Mesendoderm (in vitro differentiated cells): ENCODE measurements around the gene CSNK1G3.
A peak's percentile ranks its signal among the peaks of the same experiment; 100 is the strongest.

Experiments
- DNase-seq: peaks from one replicate; pipeline ENCODE4 v3.0.0; 2013
- H2AK5ac ChIP-seq: 2 replicates; pipeline ENCODE4 v1.6.1; 2013; ENCODE audit warnings: low read length, inconsistent platforms
- H2BK120ac ChIP-seq: 2 replicates; pipeline ENCODE4 v1.6.1; 2013; ENCODE audit warnings: low read depth, mild to moderate bottlenecking, low read length, moderate library complexity, mixed read lengths
- H2BK15ac ChIP-seq: replicated peaks from 2 replicates; pipeline ENCODE4 v1.6.1; 2013; ENCODE audit warnings: low read depth, mild to moderate bottlenecking, moderate library complexity
- H2BK5ac ChIP-seq: 2 replicates; pipeline ENCODE4 v1.6.1; 2013; ENCODE audit warnings: low read length, inconsistent platforms
- H3K18ac ChIP-seq: 2 replicates; pipeline ENCODE4 v1.6.1; 2013; ENCODE audit warnings: mild to moderate bottlenecking, low read length, mixed read lengths
- H3K23ac ChIP-seq: one replicate; pipeline ENCODE4 v1.6.1; 2013; ENCODE audit warnings: low read length
- H3K27ac ChIP-seq: 2 replicates; pipeline ENCODE4 v1.5.1; 2013; ENCODE audit warnings: low read depth, mild to moderate bottlenecking, inconsistent platforms, low read length, moderate library complexity
- H3K27me3 ChIP-seq: 2 replicates; pipeline ENCODE4 v1.6.1; 2013; ENCODE audit warnings: low read length, control low read depth, mild to moderate bottlenecking, inconsistent platforms; ENCODE audit not compliant: insufficient read depth, poor library complexity
- H3K36me3 ChIP-seq: 2 replicates; pipeline ENCODE4 v1.6.1; 2013; ENCODE audit warnings: low read length, inconsistent platforms; ENCODE audit not compliant: control insufficient read depth, insufficient read depth
- H3K4ac ChIP-seq: one replicate; pipeline ENCODE4 v1.6.1; 2013; ENCODE audit warnings: low read depth, mild to moderate bottlenecking, low read length, moderate library complexity
- H3K4me1 ChIP-seq: 2 replicates; pipeline ENCODE4 v1.6.1; 2013; ENCODE audit warnings: low read depth, low read length, inconsistent platforms; ENCODE audit not compliant: control insufficient read depth
- H3K4me2 ChIP-seq: 2 replicates; pipeline ENCODE4 v1.6.1; 2013; ENCODE audit warnings: low read length
- H3K4me3 ChIP-seq: 2 replicates; pipeline ENCODE4 v1.5.1; 2013; ENCODE audit warnings: mild to moderate bottlenecking, low read length
- H3K56ac ChIP-seq: one replicate; pipeline ENCODE4 v1.6.1; 2013; ENCODE audit warnings: low read length
- H3K79me1 ChIP-seq: 2 replicates; pipeline ENCODE4 v1.6.1; 2013; ENCODE audit warnings: low read length, inconsistent platforms
- H3K79me2 ChIP-seq: 2 replicates; pipeline ENCODE4 v1.6.1; 2013; ENCODE audit warnings: mild to moderate bottlenecking, low read length; ENCODE audit not compliant: control insufficient read depth, insufficient read depth
- H3K9ac ChIP-seq: 2 replicates; pipeline ENCODE4 v1.6.1; 2013; ENCODE audit warnings: low read length, inconsistent platforms
- H4K5ac ChIP-seq: one replicate; pipeline ENCODE4 v1.6.1; 2013; ENCODE audit warnings: low read length
- H4K8ac ChIP-seq: one replicate; pipeline ENCODE4 v1.6.1; 2013; ENCODE audit warnings: low read depth, mild to moderate bottlenecking, control low read depth, low read length, moderate library complexity
- WGBS: extraction: QIAGEN DNeasy Blood & Tissue Kit; methylation state at CpG from one replicate; pipeline ENCODE4 v1.1.7; 2013; ENCODE audit warnings: low lambda C conversion rate, missing lambda C conversion rate; ENCODE audit not compliant: insufficient coverage; ENCODE audit errors: extremely low coverage; 5-methylcytosine and 5-hydroxymethylcytosine counted together

CSNK1G3 gene

GRCh38 chr5:123610665-123611405, 98.9 kb downstream of the CSNK1G3 start:
- H3K4me2 ChIP-seq, result no peak overlapping the region
- peak; percentile 66 for DNase-seq
- WGBS, result no CpG with 5 or more reads among the region's 5 CpGs
- no peak overlapping the region for H2BK15ac ChIP-seq
- no peak overlapping the region for H3K27ac ChIP-seq
- no peaks in the 10 kb centered on the region for H3K79me1 ChIP-seq
- no peak overlapping the region for H2AK5ac ChIP-seq
- H3K56ac ChIP-seq, result no peak overlapping the region
- no peak overlapping the region for H3K18ac ChIP-seq
- H3K9ac ChIP-seq, result no peak overlapping the region
- H2BK120ac ChIP-seq, result no peak overlapping the region
- no peaks in the 10 kb centered on the region for H3K36me3 ChIP-seq
- H3K4ac ChIP-seq, result no peak overlapping the region
- H3K27me3 ChIP-seq, result no peaks in the 10 kb centered on the region
- H3K79me2 ChIP-seq, result no peaks in the 10 kb centered on the region
- no peak overlapping the region for H2BK5ac ChIP-seq
- H3K23ac ChIP-seq, result no peak overlapping the region
- H3K4me3 ChIP-seq, result no peak overlapping the region
- no peaks in the 10 kb centered on the region for H3K4me1 ChIP-seq
- H4K5ac ChIP-seq, result no peak overlapping the region
- H4K8ac ChIP-seq, result no peak overlapping the region

- WGBS, result no CpG with 5 or more reads among the region's 1 CpG
- Histone ChIP-seq H3K23ac (no peak overlapping the region), H4K5ac (no peak overlapping the region), H3K4ac (no peak overlapping the region), H2BK5ac (no peak overlapping the region), H2BK120ac (no peak overlapping the region), H3K79me2 (no peaks in the 10 kb centered on the region), H3K4me3 (no peak overlapping the region), H3K56ac (no peak overlapping the region), H2AK5ac (no peak overlapping the region), H4K8ac (no peak overlapping the region), H3K9ac (no peak overlapping the region), H3K79me1 (no peaks in the 10 kb centered on the region), H2BK15ac (no peak overlapping the region), H3K18ac (no peak overlapping the region), H3K27ac (no peak overlapping the region), H3K4me1 (no peaks in the 10 kb centered on the region), H3K4me2 (no peak overlapping the region), H3K27me3 (no peaks in the 10 kb centered on the region), H3K36me3 (no peaks in the 10 kb centered on the region)
- DNase-seq, result no peak
Observed at GRCh38 chr5:123611406-123611709, 99.4 kb downstream of the CSNK1G3 start.

- H3K27ac ChIP-seq, result no peak overlapping the region
- no peak overlapping the region for H3K18ac ChIP-seq
- no peak overlapping the region for H4K5ac ChIP-seq
- H2AK5ac ChIP-seq, result no peak overlapping the region
- no peak overlapping the region for H3K4ac ChIP-seq
- H3K4me1 ChIP-seq, result no peaks in the 10 kb centered on the region
- no peak overlapping the region for H3K4me3 ChIP-seq
- DNase-seq, result no peak
- no peak overlapping the region for H3K9ac ChIP-seq
- H3K23ac ChIP-seq, result no peak overlapping the region
- no peak overlapping the region for H3K4me2 ChIP-seq
- no peak overlapping the region for H3K56ac ChIP-seq
- no peaks in the 10 kb centered on the region for H3K36me3 ChIP-seq
- H2BK15ac ChIP-seq, result no peak overlapping the region
- no peak overlapping the region for H2BK120ac ChIP-seq
- no peaks in the 10 kb centered on the region for H3K79me1 ChIP-seq
- H3K79me2 ChIP-seq, result no peaks in the 10 kb centered on the region
- no peak overlapping the region for H4K8ac ChIP-seq
- H3K27me3 ChIP-seq, result no peaks in the 10 kb centered on the region
- H2BK5ac ChIP-seq, result no peak overlapping the region
Observed at GRCh38 chr5:123617561-123617960, 105.6 kb downstream of the CSNK1G3 start.

GRCh38 chr5:123626051-123626450, 114.1 kb downstream of the CSNK1G3 start:
- Histone ChIP-seq H3K4me1 (no peaks in the 10 kb centered on the region), H3K4ac (no peak overlapping the region), H3K18ac (no peak overlapping the region), H3K79me1 (no peaks in the 10 kb centered on the region), H3K4me3 (no peak overlapping the region), H3K4me2 (no peak overlapping the region), H3K9ac (no peak overlapping the region), H4K8ac (no peak overlapping the region), H3K36me3 (no peaks in the 10 kb centered on the region), H3K27me3 (no peaks in the 10 kb centered on the region), H2BK5ac (no peak overlapping the region), H3K79me2 (no peaks in the 10 kb centered on the region), H4K5ac (no peak overlapping the region), H2BK120ac (no peak overlapping the region), H3K27ac (no peak overlapping the region), H2BK15ac (no peak overlapping the region), H2AK5ac (no peak overlapping the region), H3K56ac (no peak overlapping the region), H3K23ac (no peak overlapping the region)
- DNase-seq, result no peak
- WGBS, result no CpG with 5 or more reads among the region's 2 CpGs

- H3K79me2 ChIP-seq, result no peaks in the 10 kb centered on the region
Observed at GRCh38 chr5:123628860-123629544, 117.0 kb downstream of the CSNK1G3 start.

GRCh38 chr5:123636006-123636405, 124.0 kb downstream of the CSNK1G3 start:
- H3K79me2 ChIP-seq, result no peaks in the 10 kb centered on the region
- no peaks in the 10 kb centered on the region for H3K4me1 ChIP-seq
- H3K23ac ChIP-seq, result no peak overlapping the region
- no peaks in the 10 kb centered on the region for H3K79me1 ChIP-seq
- H3K4ac ChIP-seq, result no peak overlapping the region
- no CpG with 5 or more reads among the region's 21 CpGs for WGBS
- H4K8ac ChIP-seq, result no peak overlapping the region
- no peak overlapping the region for H3K4me2 ChIP-seq
- no peak overlapping the region for H3K18ac ChIP-seq
- H2AK5ac ChIP-seq, result no peak overlapping the region
- no peak overlapping the region for H3K4me3 ChIP-seq
- no peak for DNase-seq
- no peak overlapping the region for H3K56ac ChIP-seq
- no peak overlapping the region for H4K5ac ChIP-seq
- no peak overlapping the region for H3K9ac ChIP-seq
- H3K27ac ChIP-seq, result no peak overlapping the region
- H2BK15ac ChIP-seq, result no peak overlapping the region
- no peaks in the 10 kb centered on the region for H3K36me3 ChIP-seq
- H3K27me3 ChIP-seq, result no peaks in the 10 kb centered on the region
- H2BK5ac ChIP-seq, result no peak overlapping the region
- no peak overlapping the region for H2BK120ac ChIP-seq

More at GRCh38 chr5:123628860-123629544, 117.0 kb downstream of the CSNK1G3 start:
- no peak overlapping the region for H3K27ac ChIP-seq
- no peak overlapping the region for H3K4ac ChIP-seq
- H3K4me3 ChIP-seq, result no peak overlapping the region
- no peaks in the 10 kb centered on the region for H3K79me1 ChIP-seq
- no peak overlapping the region for H3K56ac ChIP-seq
- no peaks in the 10 kb centered on the region for H3K4me1 ChIP-seq
- no peak overlapping the region for H2BK5ac ChIP-seq
- no peak overlapping the region for H3K18ac ChIP-seq
- no peak overlapping the region for H4K8ac ChIP-seq
- H3K27me3 ChIP-seq, result no peaks in the 10 kb centered on the region
- no peak for DNase-seq
- H2BK15ac ChIP-seq, result no peak overlapping the region
- no peak overlapping the region for H3K9ac ChIP-seq
- no peak overlapping the region for H4K5ac ChIP-seq
- no peak overlapping the region for H3K23ac ChIP-seq
- WGBS, result no CpG with 5 or more reads among the region's 10 CpGs
- H2AK5ac ChIP-seq, result no peak overlapping the region
- no peak overlapping the region for H3K4me2 ChIP-seq
- no peak overlapping the region for H2BK120ac ChIP-seq
- H3K36me3 ChIP-seq, result no peaks in the 10 kb centered on the region
